Measurements from ENCODE around the gene SLC25A12. TPM values are rescaled to one million over a fixed set of nuclear protein-coding genes. Genes with fewer than 3 reads are reported as not detected.
"Not testable (repeated sequence)": the region's sequence is repeated elsewhere in the genome, so short reads cannot be mapped to it uniquely, and the experiment has no call there.

SLC25A12 gene
- total and polyA plus RNA-seq, 10 of the 15 experiments (the other 5 are each of a cell fraction or from before 2014, with no cell fraction given): 20.9 to 50.0 (median 33.0) TPM

DNA sequence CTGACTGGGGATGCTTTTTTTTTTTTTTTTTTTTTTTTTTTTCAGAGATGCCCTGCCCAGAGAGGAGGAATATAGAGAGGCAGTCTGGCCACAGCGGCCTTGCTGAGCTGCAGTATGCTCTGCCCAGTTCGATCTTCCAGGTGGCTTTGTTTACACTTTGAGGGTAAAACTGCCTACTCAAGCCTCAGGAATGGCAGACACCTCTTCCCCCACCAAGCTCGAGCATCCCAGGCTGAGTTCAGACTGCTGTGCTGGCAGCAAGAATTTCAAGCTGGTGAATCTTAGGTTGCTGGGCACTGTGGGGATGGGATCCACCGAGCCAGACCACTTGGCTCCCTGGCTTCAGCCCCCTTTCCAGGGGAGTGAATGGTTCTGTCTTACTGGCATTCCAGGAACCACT, 132.9 kb downstream of the SLC25A12 start:
- H3K9me3 ChIP-seq (replicated peaks; ENCODE audit: control insufficient read depth, insufficient read depth, low read length); H2AFZ ChIP-seq (ENCODE audit: control insufficient read depth, low read depth, low read length); in situ Hi-C loops (cut with MboI); H3K27ac ChIP-seq (ENCODE audit: control insufficient read depth, insufficient read depth); H3K9ac ChIP-seq (ENCODE audit: control insufficient read depth, insufficient read depth, low read length); intact Hi-C loops (cut with micrococcal nuclease; ENCODE audit: unreplicated experiment); H3K36me3 ChIP-seq (ENCODE audit: control insufficient read depth in 2 of 2, insufficient read depth in 2 of 2, low read length in 1 of 2); BruUV-seq (replicated peaks); H4K20me1 ChIP-seq (ENCODE audit: control insufficient read depth, insufficient read depth); FAIRE-seq; DNase-seq (ENCODE audit: low read depth, low spot score); ATAC-seq; H3K79me2 ChIP-seq (ENCODE audit: control insufficient read depth, insufficient read depth, low read length); H3K4me2 ChIP-seq (ENCODE audit: control insufficient read depth, insufficient read depth); RAD21 ChIA-PET (ENCODE audit: unreplicated experiment); POLR2A ChIA-PET; H3K4me1 ChIP-seq (ENCODE audit: control insufficient read depth, insufficient read depth, low read length); CTCF ChIA-PET; H3K27me3 ChIP-seq (replicated peaks in 1 of 2; ENCODE audit: control insufficient read depth in 2 of 2, insufficient read depth in 2 of 2, low read length in 1 of 2); SMC1A ChIA-PET (ENCODE audit: uncharacterized antibody, unreplicated experiment); H3K4me3 ChIP-seq: not testable (repeated sequence)
- 93% methylated on average over 4 of the region's 4 CpGs for WGBS (ENCODE audit: insufficient coverage, insufficient replicate concordance, low lambda C conversion rate, missing lambda C conversion rate)

DNA sequence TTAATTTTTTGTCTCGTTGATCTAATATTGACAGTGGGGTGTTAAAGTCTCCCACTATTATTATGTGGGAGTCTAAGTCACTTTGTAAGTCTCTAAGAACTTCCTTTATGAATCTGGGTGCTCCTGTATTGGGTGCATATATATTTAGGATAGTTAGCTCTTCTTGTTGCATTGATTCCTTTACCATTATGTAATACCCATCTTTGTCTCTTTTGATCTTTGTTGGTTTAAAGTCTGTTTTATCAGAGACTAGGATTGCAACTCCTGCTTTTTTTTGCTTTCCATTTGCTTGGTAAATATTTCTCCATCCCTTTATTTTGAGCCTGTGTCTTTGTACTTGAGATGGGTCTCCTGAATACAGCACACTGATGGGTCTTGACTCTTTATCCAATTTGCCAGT, 135.3 kb downstream of the SLC25A12 start:
- ATAC-seq; DNase-seq (ENCODE audit: low read depth, low spot score); RAD21 ChIA-PET (ENCODE audit: unreplicated experiment); BruUV-seq (replicated peaks); H3K4me2 ChIP-seq (ENCODE audit: control insufficient read depth, insufficient read depth); H2AFZ ChIP-seq (ENCODE audit: control insufficient read depth, low read depth, low read length); POLR2A ChIA-PET; H3K4me1 ChIP-seq (ENCODE audit: control insufficient read depth, insufficient read depth, low read length); intact Hi-C loops (cut with micrococcal nuclease; ENCODE audit: unreplicated experiment); in situ Hi-C loops (cut with MboI); H4K20me1 ChIP-seq (ENCODE audit: control insufficient read depth, insufficient read depth); H3K36me3 ChIP-seq (ENCODE audit: control insufficient read depth in 2 of 2, insufficient read depth in 2 of 2, low read length in 1 of 2); H3K27me3 ChIP-seq (replicated peaks in 1 of 2; ENCODE audit: control insufficient read depth in 2 of 2, insufficient read depth in 2 of 2, low read length in 1 of 2); H3K27ac ChIP-seq (ENCODE audit: control insufficient read depth, insufficient read depth); FAIRE-seq; H3K4me3 ChIP-seq; H3K9ac ChIP-seq (ENCODE audit: control insufficient read depth, insufficient read depth, low read length); CTCF ChIA-PET; H3K9me3 ChIP-seq (replicated peaks; ENCODE audit: control insufficient read depth, insufficient read depth, low read length); H3K79me2 ChIP-seq (ENCODE audit: control insufficient read depth, insufficient read depth, low read length): not testable (repeated sequence)
- SMC1A ChIA-PET (ENCODE audit: uncharacterized antibody, unreplicated experiment): interaction anchor here (1.4 kb wide), 1 partner anchor 12 kb away, joined by 4 read pairs; no protein-coding TSS in a partner anchor
- 92% methylated on average over 1 of the region's 1 CpG for WGBS (ENCODE audit: insufficient coverage, insufficient replicate concordance, low lambda C conversion rate, missing lambda C conversion rate)
